ENCODE data around the gene DDN. TPM values are rescaled to one million over a fixed set of nuclear protein-coding genes. Genes with fewer than 3 reads are reported as not detected.
A peak's percentile ranks its signal among the peaks of the same experiment; 100 is the strongest.

Gene DDN
- total RNA-seq, 1 donor from 2014 or later, result not detected

DNA sequence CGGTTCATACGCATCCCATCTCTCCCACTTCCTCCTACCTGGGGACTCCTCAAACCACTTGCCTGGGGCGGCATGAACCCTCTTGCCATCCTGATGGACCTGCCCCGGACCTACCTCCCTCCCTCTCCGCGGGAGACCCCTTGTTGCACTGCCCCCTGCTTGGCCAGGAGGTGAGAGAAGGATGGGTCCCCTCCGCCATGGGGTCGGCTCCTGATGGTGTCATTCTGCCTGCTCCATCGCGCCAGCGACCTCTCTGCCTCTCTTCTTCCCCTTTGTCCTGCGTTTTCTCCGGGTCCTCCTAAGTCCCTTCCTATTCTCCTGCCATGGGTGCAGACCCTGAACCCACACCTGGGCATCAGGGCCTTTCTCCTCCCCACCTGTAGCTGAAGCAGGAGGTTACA, 17.4 kb downstream of the DDN start:
- Histone ChIP-seq H3K4me1 (peaks cover 37% of the 10 kb centered on the region), H3K36me3 (no peaks in the 10 kb centered on the region), H3K27me3 (peaks cover 85% of the 10 kb centered on the region), H3K4me3 (no peak overlapping the region), H3K27ac (no peak overlapping the region), H3K9me3 (no peaks in the 10 kb centered on the region)
- DNase-seq, result no peak
- ATAC-seq, result no peak
- intact Hi-C loops (cut with DNase I), result no loop called here
- TF ChIP-seq CTCF (IDR thresholded peaks at IDR 0.05), result no peak

- intact Hi-C loops (cut with DNase I), result no loop called here
- peak; percentile 23 for TF ChIP-seq CTCF (IDR thresholded peaks at IDR 0.05)
- Histone ChIP-seq H3K27ac (no peak overlapping the region), H3K4me1 (peaks cover 37% of the 10 kb centered on the region), H3K4me3 (peak overlapping the region; percentile 42), H3K27me3 (peaks cover 83% of the 10 kb centered on the region), H3K36me3 (no peaks in the 10 kb centered on the region), H3K9me3 (no peaks in the 10 kb centered on the region)
- DNase-seq, result peak; percentile 76
- ATAC-seq, result peak; percentile 58
Observed at GRCh38 chr12:48980953-48981756, 18.0 kb downstream of the DDN start.

- Histone ChIP-seq H3K4me3 (peak overlapping the region; percentile 42), H3K36me3 (no peaks in the 10 kb centered on the region), H3K27ac (no peak overlapping the region), H3K9me3 (no peaks in the 10 kb centered on the region), H3K4me1 (peaks cover 37% of the 10 kb centered on the region), H3K27me3 (peaks cover 86% of the 10 kb centered on the region)
- ATAC-seq, result peak; percentile 7
- intact Hi-C loops (cut with DNase I), result no loop called here
- TF ChIP-seq CTCF (IDR thresholded peaks at IDR 0.05), result no peak
- DNase-seq, result no peak
Observed at GRCh38 chr12:48980389-48980952, 18.7 kb downstream of the DDN start.

- Histone ChIP-seq H3K4me3 (peak overlapping the region; percentile 42), H3K27ac (no peak overlapping the region), H3K27me3 (peaks cover 87% of the 10 kb centered on the region), H3K4me1 (peaks cover 37% of the 10 kb centered on the region), H3K36me3 (no peaks in the 10 kb centered on the region), H3K9me3 (no peaks in the 10 kb centered on the region)
- ATAC-seq (no peak), DNase-seq (no peak)
- no peak for TF ChIP-seq CTCF (IDR thresholded peaks at IDR 0.05)
- intact Hi-C loops (cut with DNase I), result no loop called here
Observed at GRCh38 chr12:48979602-48980388, 19.4 kb downstream of the DDN start.

DNA sequence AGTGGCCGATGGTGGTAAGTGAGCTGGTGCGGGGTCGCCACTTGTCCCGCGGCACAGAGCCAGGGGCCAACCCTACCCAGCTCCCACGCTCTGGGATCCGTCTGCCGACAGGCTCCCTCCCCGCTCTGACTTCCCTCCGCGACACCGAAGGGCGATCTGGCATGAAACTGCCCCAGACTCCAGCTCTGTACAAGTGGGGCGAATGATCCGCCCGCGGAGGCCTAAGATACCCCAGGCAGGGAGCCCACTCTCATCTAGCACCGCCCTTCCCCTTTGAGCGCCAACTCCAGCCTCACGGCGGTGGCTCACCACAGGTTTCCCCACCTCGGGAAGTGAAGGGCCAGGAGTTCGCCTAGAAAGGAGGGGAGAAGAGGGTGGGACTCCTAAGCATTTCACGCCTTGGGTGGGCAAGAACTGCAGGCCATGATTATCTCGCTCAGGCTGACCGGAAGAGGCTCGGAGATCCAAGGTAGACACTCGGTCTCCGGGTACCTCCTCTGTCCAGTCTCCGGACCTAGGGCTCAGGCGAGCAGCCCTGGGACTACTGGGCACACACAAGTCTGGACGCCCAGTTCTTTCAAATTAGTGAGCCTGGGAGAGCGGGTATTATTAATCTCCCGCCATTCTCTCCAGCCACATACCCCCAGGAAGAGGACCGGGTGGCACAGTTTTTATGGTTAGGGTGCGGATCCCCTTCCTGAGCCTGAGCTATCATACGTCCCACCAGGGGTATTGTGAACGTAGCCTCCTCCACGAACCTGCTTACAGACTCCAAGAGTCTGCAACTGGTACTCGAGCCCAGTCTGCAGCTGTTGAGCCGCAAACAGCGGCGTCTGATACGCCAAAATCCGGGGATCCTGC, 20.2 kb downstream of the DDN start:
- Histone ChIP-seq H3K4me3 (peak overlapping the region; percentile 42), H3K9me3 (no peaks in the 10 kb centered on the region), H3K36me3 (no peaks in the 10 kb centered on the region), H3K4me1 (peaks cover 38% of the 10 kb centered on the region), H3K27me3 (peaks cover 91% of the 10 kb centered on the region), H3K27ac (no peak overlapping the region)
- TF ChIP-seq CTCF (IDR thresholded peaks at IDR 0.05), result no peak
- ATAC-seq (peak; percentile 1), DNase-seq (no peak)
- intact Hi-C loops (cut with DNase I), result no loop called here

Measured in upper lobe of right lung (tissue), 1 donor.